Activated CD8-positive, alpha-beta memory T cell treated with anti-CD3 and anti-CD28 coated beads, Interleukin-2, amount 50 U/mL, for 24 hours (primary cell): Measurements from ENCODE around the gene AANAT.

Experiments used
- DNase-seq: peaks from one replicate; pipeline ENCODE4 v3.0.0-alpha.2; 2020; ENCODE audit errors: extremely low read depth

AANAT gene

GRCh38 chr17:76468634-76469010 lies 1.2 kb downstream of the AANAT start:
- no peak for DNase-seq

- no peak for DNase-seq
These were observed 1.9 kb downstream of the AANAT start for GRCh38 chr17:76469076-76469990.

GRCh38 chr17:76469991-76470739 lies 2.8 kb downstream of the AANAT start:
- DNase-seq = no peak

- DNase-seq = no peak
These were observed 4.3 kb downstream of the AANAT start for GRCh38 chr17:76471498-76472257.

GRCh38 chr17:76472258-76472645 lies 4.8 kb downstream of the AANAT start:
- DNase-seq = no peak

- DNase-seq = no peak
These were observed 5.3 kb downstream of the AANAT start for GRCh38 chr17:76472726-76473125.

GRCh38 chr17:76473541-76473985 lies 6.2 kb downstream of the AANAT start:
- no peak for DNase-seq

- DNase-seq = no peak
These were observed 6.8 kb downstream of the AANAT start for GRCh38 chr17:76474238-76474637.

- DNase-seq = no peak
These were observed 7.5 kb downstream of the AANAT start for GRCh38 chr17:76474894-76475293.

- no peak for DNase-seq
These were observed 7.9 kb downstream of the AANAT start for GRCh38 chr17:76475302-76475701.

- DNase-seq = no peak
These were observed 9.3 kb downstream of the AANAT start for GRCh38 chr17:76476736-76477135.

GRCh38 chr17:76477576-76477975 lies 10.2 kb downstream of the AANAT start:
- no peak for DNase-seq

GRCh38 chr17:76478097-76478496 lies 10.7 kb downstream of the AANAT start:
- DNase-seq = no peak

GRCh38 chr17:76478730-76479514 lies 11.5 kb downstream of the AANAT start:
- DNase-seq = no peak

GRCh38 chr17:76479515-76480060 lies 12.2 kb downstream of the AANAT start:
- no peak for DNase-seq

GRCh38 chr17:76480632-76481031 lies 13.2 kb downstream of the AANAT start:
- no peak for DNase-seq

- DNase-seq = no peak
These were observed 13.8 kb downstream of the AANAT start for GRCh38 chr17:76481071-76481655.

GRCh38 chr17:76484228-76484725 lies 16.9 kb downstream of the AANAT start:
- no peak for DNase-seq

- no peak for DNase-seq
These were observed 18.2 kb downstream of the AANAT start for GRCh38 chr17:76485569-76485968.

GRCh38 chr17:76487451-76488192 lies 20.2 kb downstream of the AANAT start:
- DNase-seq = no peak
